GM12865 (cell line): Measurements from ENCODE around the gene RFC2.
A peak's percentile ranks its signal among the peaks of the same experiment; 100 is the strongest.

Source experiments
- DNase-seq: peaks from one replicate; pipeline ENCODE4 v3.0.0; 2010; ENCODE audit warnings: low read depth
- H3K4me3 ChIP-seq: 2 replicates; pipeline ENCODE4 v1.5.1; 2011; ENCODE audit warnings: mild to moderate bottlenecking, low read depth, low read length, control low read depth
- CTCF ChIP-seq: IDR thresholded peaks from 2 replicates; pipeline ENCODE4 v1.5.1; 2011; ENCODE audit warnings: low read length, control low read depth, low read depth, inconsistent platforms; ENCODE audit not compliant: insufficient read depth; ENCODE audit errors: missing control alignments

Gene RFC2

GRCh38 chr7:74282748-74283459 is 28.7 kb upstream of the RFC2 start:
- no peak overlapping the region for H3K4me3 ChIP-seq
- DNase-seq: no peak
- TF ChIP-seq CTCF: no peak

GRCh38 chr7:74280985-74281384 is 26.8 kb upstream of the RFC2 start:
- no peak for TF ChIP-seq CTCF
- no peak for DNase-seq
- H3K4me3 ChIP-seq: no peak overlapping the region

- no peak for TF ChIP-seq CTCF
Observed at GRCh38 chr7:74277636-74278035, 23.4 kb upstream of the RFC2 start.

GRCh38 chr7:74275401-74275881 is 21.2 kb upstream of the RFC2 start:
- peak; percentile 51 for DNase-seq
- no peak overlapping the region for H3K4me3 ChIP-seq
- TF ChIP-seq CTCF: peak; percentile 72

More at GRCh38 chr7:74277636-74278035, 23.4 kb upstream of the RFC2 start:
- no peak for DNase-seq
- H3K4me3 ChIP-seq: no peak overlapping the region

- peak; percentile 99 for DNase-seq
- H3K4me3 ChIP-seq: peak overlapping the region; percentile 19
- no peak for TF ChIP-seq CTCF
Observed at GRCh38 chr7:74272305-74273038, 18.3 kb upstream of the RFC2 start.

GRCh38 chr7:74271742-74272141 is 17.5 kb upstream of the RFC2 start:
- peak overlapping the region; percentile 19 for H3K4me3 ChIP-seq
- no peak for TF ChIP-seq CTCF
- peak; percentile 85 for DNase-seq
